Liver (tissue), 9 donors: ENCODE data around the gene KRT23. TPM values are rescaled to one million over a fixed set of nuclear protein-coding genes. Genes with fewer than 3 reads are reported as not detected.

Experiments used
- DNase-seq: peaks from one replicate; pipeline ENCODE4 v3.0.0-alpha.2; 2017; ENCODE audit warnings: low spot score
- H3K27ac ChIP-seq, 2 donors: one replicate each; pipeline ENCODE4 v1.7.0; 2013; ENCODE audit warnings: inconsistent platforms in 2 of 2, low read length in 2 of 2, control low read depth in 1 of 2, low read depth in 1 of 2, mild to moderate bottlenecking in 1 of 2
- H3K27me3 ChIP-seq, 4 donors: one replicate each; pipeline versions ENCODE4 v1.6.1 to v1.7.0; 2013; ENCODE audit warnings: low read length in 3 of 4, inconsistent platforms in 1 of 4, mild to moderate bottlenecking in 1 of 4, moderate library complexity in 1 of 4; ENCODE audit not compliant: control insufficient read depth in 4 of 4, insufficient read depth in 4 of 4
- H3K36me3 ChIP-seq, 4 donors: one replicate each; pipeline versions ENCODE4 v1.6.1 to v1.7.0; 2013; ENCODE audit warnings: low read length in 3 of 4, mild to moderate bottlenecking in 3 of 4, low read depth in 1 of 4, moderate library complexity in 1 of 4; ENCODE audit not compliant: control insufficient read depth in 4 of 4, insufficient read depth in 3 of 4
- H3K4me1 ChIP-seq, 4 donors: one replicate each; pipeline versions ENCODE4 v1.6.1 to v1.7.0; 2013; ENCODE audit warnings: low read length in 3 of 4, mild to moderate bottlenecking in 3 of 4, moderate library complexity in 1 of 4; ENCODE audit not compliant: control insufficient read depth in 4 of 4, insufficient read depth in 4 of 4
- H3K4me3 ChIP-seq, 3 donors: one replicate each; pipeline versions ENCODE4 v1.6.1 to v1.7.0; 2013; ENCODE audit warnings: low read length in 3 of 3, control low read depth in 1 of 3, low read depth in 1 of 3, mild to moderate bottlenecking in 1 of 3
- H3K9ac ChIP-seq, 2 donors: one replicate each; pipeline ENCODE4 v1.7.0; 2013; ENCODE audit warnings: low read length in 2 of 2, mild to moderate bottlenecking in 2 of 2, moderate library complexity in 2 of 2, control low read depth in 1 of 2, low read depth in 1 of 2
- H3K9me3 ChIP-seq, 4 donors: one replicate each; pipeline versions ENCODE4 v1.6.1 to v1.7.0; 2013; ENCODE audit warnings: low read length in 3 of 4; ENCODE audit not compliant: control insufficient read depth in 4 of 4
- EGR1 ChIP-seq, 2 donors: IDR thresholded peaks; 2 replicates each; pipeline ENCODE4 v1.6.1; 2016 to 2018; ENCODE audit warnings: antibody characterized with exemption in 2 of 2, low read depth in 2 of 2
- FOXA1 ChIP-seq: IDR thresholded peaks from 2 replicates; pipeline ENCODE4 v1.6.1; 2016; ENCODE audit warnings: antibody characterized with exemption
- FOXA2 ChIP-seq: IDR thresholded peaks from 2 replicates; pipeline ENCODE4 v1.6.1; 2016; ENCODE audit warnings: antibody characterized with exemption
- GABPA ChIP-seq, 2 donors: IDR thresholded peaks in 1 of 2; conservative IDR thresholded peaks in 1 of 2; 2 replicates each; pipeline ENCODE4 v1.6.1; 2016; ENCODE audit warnings: antibody characterized with exemption in 2 of 2, mild to moderate bottlenecking in 1 of 2, moderate library complexity in 1 of 2
- HNF4A ChIP-seq, 2 donors: conservative IDR thresholded peaks; 2 replicates each; pipeline ENCODE4 v1.6.1; 2016; ENCODE audit warnings: antibody characterized with exemption in 2 of 2, mild to moderate bottlenecking in 2 of 2
- HNF4G ChIP-seq: IDR thresholded peaks from 2 replicates; pipeline ENCODE4 v1.6.1; 2016; ENCODE audit warnings: antibody characterized with exemption
- JUND ChIP-seq, 2 donors: IDR thresholded peaks; 2 replicates each; pipeline ENCODE4 v1.6.1; 2016; ENCODE audit warnings: antibody characterized with exemption in 2 of 2
- NR2F2 ChIP-seq: IDR thresholded peaks from 2 replicates; pipeline ENCODE4 v1.6.1; 2016; ENCODE audit warnings: antibody characterized with exemption
- RAD21 ChIP-seq, 2 donors: IDR thresholded peaks; 2 replicates each; pipeline ENCODE4 v1.6.1; 2016; ENCODE audit warnings: antibody characterized with exemption in 2 of 2, mild to moderate bottlenecking in 2 of 2
- RXRA ChIP-seq, 2 donors: IDR thresholded peaks; 2 replicates each; pipeline ENCODE4 v1.6.1; 2017 to 2018; ENCODE audit warnings: antibody characterized with exemption in 2 of 2, mild to moderate bottlenecking in 1 of 2
- SP1 ChIP-seq: IDR thresholded peaks from 2 replicates; pipeline ENCODE4 v1.6.1; 2018; ENCODE audit warnings: antibody characterized with exemption, mild to moderate bottlenecking
- TAF1 ChIP-seq: conservative IDR thresholded peaks from 2 replicates; pipeline ENCODE4 v1.6.1; 2016; ENCODE audit warnings: antibody characterized with exemption, mild to moderate bottlenecking
- YY1 ChIP-seq: IDR thresholded peaks from 2 replicates; pipeline ENCODE4 v1.6.1; 2016; ENCODE audit warnings: antibody characterized with exemption, mild to moderate bottlenecking
- WGBS: extraction: QIAGEN DNeasy Blood & Tissue Kit; methylation state at CpG from one replicate; pipeline ENCODE4 v1.1.7; 2013; 5-methylcytosine and 5-hydroxymethylcytosine counted together
- polyA plus RNA-seq, 2 donors: library from polyadenylated mRNA; stranded (reverse) in 1 of 2; unstranded in 1 of 2; fragments of 200-250 nt in 1 of 2; fragments of >200 nt in 1 of 2; fragmentation: Nextera tagmentation in 1 of 2; extraction: Ambion mirVana in 1 of 2; gene quantifications; one replicate each; pipeline versions ENCODE4 v1.2.1 to v1.2.3, GENCODE V29; 2013 to 2015
- total RNA-seq, 2 donors: library from RNA; depleted of rRNA; stranded (reverse); fragments of >200 nt; gene quantifications; one replicate each; pipeline ENCODE4 v1.2.3, GENCODE V29; 2014
- TF ChIP-seq, protein P1 (sequence below): fragments of 150-350 bp; IDR thresholded peaks from 2 replicates; pipeline ENCODE4 v1.5.1; 2017; ENCODE audit warnings: improper control_type of control experiment, low read depth, low read length; ENCODE audit not compliant: missing input control
- TF ChIP-seq, protein P2 (sequence below): IDR thresholded peaks from 2 replicates; pipeline ENCODE4 v1.6.1; 2016; ENCODE audit warnings: antibody characterized with exemption
- TF ChIP-seq, protein P3 (sequence below): IDR thresholded peaks from 2 replicates; pipeline ENCODE4 v1.6.1; 2016; ENCODE audit warnings: antibody characterized with exemption
- TF ChIP-seq, protein P4 (sequence below): IDR thresholded peaks from 2 replicates; pipeline ENCODE4 v1.6.1; 2016; ENCODE audit warnings: antibody characterized with exemption, mild to moderate bottlenecking
- TF ChIP-seq, protein P5 (sequence below): IDR thresholded peaks from 2 replicates; pipeline ENCODE4 v1.6.1; 2016; ENCODE audit warnings: antibody characterized with exemption
- donor health status: healthy.
- donor health status: healthy.
- donor health status: healthy.
- donor health status: healthy.
- donor health status: healthy.

The KRT23 gene
- total and polyA plus RNA-seq, 4 donors, result 0.09 to 1.3 (median 0.24) TPM; not detected in 1

DNA sequence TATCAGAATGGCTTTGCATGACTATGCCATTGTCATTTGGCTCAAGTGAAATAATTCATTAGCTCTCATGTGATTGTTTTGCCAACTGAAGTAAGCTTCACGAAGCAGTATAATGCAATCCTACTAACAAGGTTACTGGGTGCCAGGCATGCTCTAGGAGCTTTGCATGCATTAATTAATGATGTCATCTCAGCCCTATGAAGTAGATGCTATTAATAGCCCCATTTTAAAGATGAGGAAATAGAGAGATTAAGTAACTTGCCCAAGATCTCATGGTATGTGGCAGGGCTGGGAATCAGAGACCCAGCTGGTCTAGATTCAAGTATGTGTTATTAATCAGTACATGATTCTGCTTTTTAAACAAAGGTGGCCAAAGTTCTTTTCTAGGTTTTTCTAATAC is 15.2 kb upstream of the KRT23 start:
- DNase-seq, result no peak
- TF ChIP-seq NR2F2 (no peak), SP1 (no peak), YY1 (no peak), EGR1 (IDR thresholded peaks at IDR 0.05; ENCODE audit: low read depth in 2 of 2) (no peak), GABPA (IDR thresholded peaks at IDR 0.05 in 1 of 2, conservative IDR thresholded peaks at IDR 0.05 in 1 of 2) (no peak), FOXA1 (no peak), RAD21 (IDR thresholded peaks at IDR 0.05) (no peak), JUND (IDR thresholded peaks at IDR 0.05) (no peak), RXRA (IDR thresholded peaks at IDR 0.05) (no peak), HNF4G (no peak), FOXA2 (no peak)
- TF ChIP-seq, protein P1, sequence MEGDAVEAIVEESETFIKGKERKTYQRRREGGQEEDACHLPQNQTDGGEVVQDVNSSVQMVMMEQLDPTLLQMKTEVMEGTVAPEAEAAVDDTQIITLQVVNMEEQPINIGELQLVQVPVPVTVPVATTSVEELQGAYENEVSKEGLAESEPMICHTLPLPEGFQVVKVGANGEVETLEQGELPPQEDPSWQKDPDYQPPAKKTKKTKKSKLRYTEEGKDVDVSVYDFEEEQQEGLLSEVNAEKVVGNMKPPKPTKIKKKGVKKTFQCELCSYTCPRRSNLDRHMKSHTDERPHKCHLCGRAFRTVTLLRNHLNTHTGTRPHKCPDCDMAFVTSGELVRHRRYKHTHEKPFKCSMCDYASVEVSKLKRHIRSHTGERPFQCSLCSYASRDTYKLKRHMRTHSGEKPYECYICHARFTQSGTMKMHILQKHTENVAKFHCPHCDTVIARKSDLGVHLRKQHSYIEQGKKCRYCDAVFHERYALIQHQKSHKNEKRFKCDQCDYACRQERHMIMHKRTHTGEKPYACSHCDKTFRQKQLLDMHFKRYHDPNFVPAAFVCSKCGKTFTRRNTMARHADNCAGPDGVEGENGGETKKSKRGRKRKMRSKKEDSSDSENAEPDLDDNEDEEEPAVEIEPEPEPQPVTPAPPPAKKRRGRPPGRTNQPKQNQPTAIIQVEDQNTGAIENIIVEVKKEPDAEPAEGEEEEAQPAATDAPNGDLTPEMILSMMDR, result no peak
- TF ChIP-seq, protein P2, sequence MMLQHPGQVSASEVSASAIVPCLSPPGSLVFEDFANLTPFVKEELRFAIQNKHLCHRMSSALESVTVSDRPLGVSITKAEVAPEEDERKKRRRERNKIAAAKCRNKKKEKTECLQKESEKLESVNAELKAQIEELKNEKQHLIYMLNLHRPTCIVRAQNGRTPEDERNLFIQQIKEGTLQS, result no peak
- TF ChIP-seq, protein P3, sequence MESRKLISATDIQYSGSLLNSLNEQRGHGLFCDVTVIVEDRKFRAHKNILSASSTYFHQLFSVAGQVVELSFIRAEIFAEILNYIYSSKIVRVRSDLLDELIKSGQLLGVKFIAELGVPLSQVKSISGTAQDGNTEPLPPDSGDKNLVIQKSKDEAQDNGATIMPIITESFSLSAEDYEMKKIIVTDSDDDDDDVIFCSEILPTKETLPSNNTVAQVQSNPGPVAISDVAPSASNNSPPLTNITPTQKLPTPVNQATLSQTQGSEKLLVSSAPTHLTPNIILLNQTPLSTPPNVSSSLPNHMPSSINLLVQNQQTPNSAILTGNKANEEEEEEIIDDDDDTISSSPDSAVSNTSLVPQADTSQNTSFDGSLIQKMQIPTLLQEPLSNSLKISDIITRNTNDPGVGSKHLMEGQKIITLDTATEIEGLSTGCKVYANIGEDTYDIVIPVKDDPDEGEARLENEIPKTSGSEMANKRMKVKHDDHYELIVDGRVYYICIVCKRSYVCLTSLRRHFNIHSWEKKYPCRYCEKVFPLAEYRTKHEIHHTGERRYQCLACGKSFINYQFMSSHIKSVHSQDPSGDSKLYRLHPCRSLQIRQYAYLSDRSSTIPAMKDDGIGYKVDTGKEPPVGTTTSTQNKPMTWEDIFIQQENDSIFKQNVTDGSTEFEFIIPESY, result no peak
- TF ChIP-seq, protein P4, sequence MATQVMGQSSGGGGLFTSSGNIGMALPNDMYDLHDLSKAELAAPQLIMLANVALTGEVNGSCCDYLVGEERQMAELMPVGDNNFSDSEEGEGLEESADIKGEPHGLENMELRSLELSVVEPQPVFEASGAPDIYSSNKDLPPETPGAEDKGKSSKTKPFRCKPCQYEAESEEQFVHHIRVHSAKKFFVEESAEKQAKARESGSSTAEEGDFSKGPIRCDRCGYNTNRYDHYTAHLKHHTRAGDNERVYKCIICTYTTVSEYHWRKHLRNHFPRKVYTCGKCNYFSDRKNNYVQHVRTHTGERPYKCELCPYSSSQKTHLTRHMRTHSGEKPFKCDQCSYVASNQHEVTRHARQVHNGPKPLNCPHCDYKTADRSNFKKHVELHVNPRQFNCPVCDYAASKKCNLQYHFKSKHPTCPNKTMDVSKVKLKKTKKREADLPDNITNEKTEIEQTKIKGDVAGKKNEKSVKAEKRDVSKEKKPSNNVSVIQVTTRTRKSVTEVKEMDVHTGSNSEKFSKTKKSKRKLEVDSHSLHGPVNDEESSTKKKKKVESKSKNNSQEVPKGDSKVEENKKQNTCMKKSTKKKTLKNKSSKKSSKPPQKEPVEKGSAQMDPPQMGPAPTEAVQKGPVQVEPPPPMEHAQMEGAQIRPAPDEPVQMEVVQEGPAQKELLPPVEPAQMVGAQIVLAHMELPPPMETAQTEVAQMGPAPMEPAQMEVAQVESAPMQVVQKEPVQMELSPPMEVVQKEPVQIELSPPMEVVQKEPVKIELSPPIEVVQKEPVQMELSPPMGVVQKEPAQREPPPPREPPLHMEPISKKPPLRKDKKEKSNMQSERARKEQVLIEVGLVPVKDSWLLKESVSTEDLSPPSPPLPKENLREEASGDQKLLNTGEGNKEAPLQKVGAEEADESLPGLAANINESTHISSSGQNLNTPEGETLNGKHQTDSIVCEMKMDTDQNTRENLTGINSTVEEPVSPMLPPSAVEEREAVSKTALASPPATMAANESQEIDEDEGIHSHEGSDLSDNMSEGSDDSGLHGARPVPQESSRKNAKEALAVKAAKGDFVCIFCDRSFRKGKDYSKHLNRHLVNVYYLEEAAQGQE, result no peak
- Histone ChIP-seq H3K9ac (no peak overlapping the region), H3K27ac (no peak overlapping the region), H3K4me3 (no peak overlapping the region), H3K36me3 (no peaks in the 10 kb centered on the region), H3K9me3 (no peaks in the 10 kb centered on the region), H3K4me1 (no peaks in the 10 kb centered on the region), H3K27me3 (peaks cover 0 to 4% (median 2%) of the 10 kb centered on the region in 4 donors)
- 68% methylated on average over 1 of the region's 1 CpG for WGBS

DNA sequence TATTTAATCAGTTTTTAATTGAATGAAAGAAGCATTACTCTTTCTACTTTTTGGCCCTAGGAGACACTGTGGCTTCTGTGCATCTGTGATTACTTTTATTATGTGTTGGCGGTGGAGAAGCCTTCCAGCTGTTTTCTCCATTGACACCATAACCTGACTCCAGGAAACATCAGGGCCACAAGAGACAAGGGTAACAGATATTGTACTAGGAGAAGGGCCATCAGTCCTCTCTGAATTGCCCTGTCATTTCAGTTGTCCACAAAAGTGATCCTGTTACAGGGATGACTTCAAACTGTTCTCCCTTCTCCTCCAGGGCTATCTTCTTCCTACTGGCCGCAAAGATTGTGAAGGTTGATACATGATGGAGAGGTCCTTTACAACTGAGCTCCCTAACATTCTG is 14.7 kb upstream of the KRT23 start:
- WGBS, result 93% methylated on average over 2 of the region's 2 CpGs
- no peak for TF ChIP-seq JUND (IDR thresholded peaks at IDR 0.05)
- TF ChIP-seq GABPA (IDR thresholded peaks at IDR 0.05 in 1 of 2, conservative IDR thresholded peaks at IDR 0.05 in 1 of 2), result no peak
- TF ChIP-seq TAF1, result no peak
- TF ChIP-seq RAD21 (IDR thresholded peaks at IDR 0.05), result no peak
- no peak for TF ChIP-seq YY1
- TF ChIP-seq FOXA1, result no peak
- TF ChIP-seq, protein P5, sequence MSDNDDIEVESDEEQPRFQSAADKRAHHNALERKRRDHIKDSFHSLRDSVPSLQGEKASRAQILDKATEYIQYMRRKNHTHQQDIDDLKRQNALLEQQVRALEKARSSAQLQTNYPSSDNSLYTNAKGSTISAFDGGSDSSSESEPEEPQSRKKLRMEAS, result no peak
- TF ChIP-seq, protein P3, result no peak
- TF ChIP-seq FOXA2, result no peak
- TF ChIP-seq HNF4A (conservative IDR thresholded peaks at IDR 0.05), result no peak
- TF ChIP-seq EGR1 (IDR thresholded peaks at IDR 0.05; ENCODE audit: low read depth in 2 of 2), result no peak
- TF ChIP-seq NR2F2, result no peak
- TF ChIP-seq SP1, result no peak
- TF ChIP-seq, protein P4, result no peak
- TF ChIP-seq HNF4G, result no peak

More for the DNA sequence above, 14.7 kb upstream of the KRT23 start:
- no peak for DNase-seq
- Histone ChIP-seq H3K4me1 (no peaks in the 10 kb centered on the region), H3K36me3 (no peaks in the 10 kb centered on the region), H3K27me3 (peaks cover 0 to 4% (median 2%) of the 10 kb centered on the region in 4 donors), H3K27ac (no peak overlapping the region), H3K9ac (no peak overlapping the region), H3K9me3 (no peaks in the 10 kb centered on the region), H3K4me3 (no peak overlapping the region)
